Adrenal gland (tissue), 5 donors: ENCODE results near the gene PACSIN1.

Source experiments
- CTCF ChIP-seq, 6 experiments: fragments of 450-650 bp in 4 of 6; fragments of 200-600 bp in 2 of 6; sonication (generic) in 1 of 6; IDR thresholded peaks; 1 replicate in 5 of 6; 2 replicates in 1 of 6; pipeline versions ENCODE4 v1.5.1 to v1.8.0; 2016 to 2021; ENCODE audit warnings: antibody characterized with exemption in 6 of 6, mild to moderate bottlenecking in 2 of 6, moderate library complexity in 1 of 6
- POLR2A ChIP-seq, 2 donors: fragments of 450-650 bp; IDR thresholded peaks; one replicate each; pipeline ENCODE4 v1.6.1; 2017; ENCODE audit warnings: antibody characterized with exemption in 2 of 2, mild to moderate bottlenecking in 2 of 2, moderate library complexity in 1 of 2
- donor health status: DM: no; HTN: no; CAD: no.

DNA sequence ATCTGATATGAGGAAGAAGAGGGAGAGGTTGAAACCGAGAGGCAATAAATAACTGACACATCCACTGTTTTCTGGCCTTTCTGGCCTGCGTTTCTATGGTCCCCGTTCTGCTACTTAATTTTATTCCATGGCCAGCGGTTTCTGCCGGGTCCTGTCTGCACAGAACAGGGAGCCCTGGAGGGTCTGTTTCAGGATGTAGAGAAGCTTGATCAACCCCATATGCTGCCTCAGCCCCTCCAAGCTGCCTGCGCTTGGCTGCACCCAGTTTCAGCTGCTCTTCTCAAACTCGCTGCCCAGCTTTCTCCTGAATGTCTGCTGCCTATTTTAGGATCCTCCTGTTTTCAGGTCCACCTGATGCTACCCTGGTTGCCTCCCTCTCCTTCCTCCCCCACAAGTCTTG is 18.5 kb upstream of the PACSIN1 start:
- no peak for TF ChIP-seq CTCF (IDR thresholded peaks at IDR 0.05)
- no peak for TF ChIP-seq POLR2A (IDR thresholded peaks at IDR 0.05)
